ENCODE data around the gene RSPO3. TPM values are rescaled to one million over a fixed set of nuclear protein-coding genes. Genes with fewer than 3 reads are reported as not detected.
"Not testable (repeated sequence)": the region's sequence is repeated elsewhere in the genome, so short reads cannot be mapped to it uniquely, and the experiment has no call there.

The RSPO3 gene
- total and polyA plus RNA-seq, 3 experiments from 2014 or later = not detected

DNA sequence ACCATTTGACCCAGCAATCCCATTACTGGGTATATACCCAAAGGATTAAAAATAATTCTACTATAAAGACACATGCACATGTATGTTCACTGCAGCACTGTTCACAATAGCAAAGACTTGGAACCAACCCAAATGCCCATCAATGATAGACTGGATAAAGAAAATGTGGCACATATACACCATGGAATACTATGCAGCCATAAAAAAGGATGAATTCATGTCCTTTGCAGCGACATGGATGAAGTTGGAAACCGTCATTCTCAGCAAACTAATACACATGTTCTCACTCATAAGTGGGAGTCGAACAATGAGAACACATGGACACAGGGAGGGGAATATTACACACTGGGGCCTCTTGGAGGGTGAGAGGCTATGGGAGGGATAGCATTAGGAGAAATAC is 115.3 kb downstream of the RSPO3 start:
- H3K4me1 Mint-ChIP-seq; H3K36me3 ChIP-seq (ENCODE audit: insufficient read depth, low read length); CTCF ChIA-PET; H3K27ac Mint-ChIP-seq; H3K4me3 Mint-ChIP-seq; H3K36me3 Mint-ChIP-seq; H3K27ac ChIP-seq (ENCODE audit: low read depth, low read length); H3K9me3 ChIP-seq (ENCODE audit: low read length); DNase-seq; H3K4me1 ChIP-seq (ENCODE audit: insufficient read depth, low read length); H3K27me3 ChIP-seq (ENCODE audit: insufficient read depth, low read length, poor library complexity, severe bottlenecking); H3K4me3 ChIP-seq (ENCODE audit: low read length); POLR2A ChIA-PET: not testable (repeated sequence)
- Mint-ChIP-seq H3K9me3 (peaks cover 8 to 24% (median 15%) of the 10 kb centered on the region in 5 donors), H3K27me3 (peaks cover 2 to 19% of the 10 kb centered on the region in 2 donors)

- ChIA-PET POLR2A (no interaction called here), CTCF (no interaction called here)
- H3K9me3 ChIP-seq (ENCODE audit: low read length) = no peaks in the 10 kb centered on the region
- Mint-ChIP-seq H3K4me3 (no peak overlapping the region), H3K27me3 (peaks cover 3 to 29% of the 10 kb centered on the region in 2 donors), H3K27ac (no peak overlapping the region), H3K36me3 (peaks cover 0 to 2% (median 0%) of the 10 kb centered on the region in 3 donors), H3K9me3 (peaks cover 0 to under 1% (median 0%) of the 10 kb centered on the region in 5 donors), H3K4me1 (no peaks in the 10 kb centered on the region)
- no peak for DNase-seq
- no peaks in the 10 kb centered on the region for H3K36me3 ChIP-seq (ENCODE audit: insufficient read depth, low read length)
- H3K27ac ChIP-seq (ENCODE audit: low read depth, low read length) = no peak overlapping the region
- H3K4me3 ChIP-seq (ENCODE audit: low read length) = no peak overlapping the region
- no peaks in the 10 kb centered on the region for H3K27me3 ChIP-seq (ENCODE audit: insufficient read depth, low read length, poor library complexity, severe bottlenecking)
- H3K4me1 ChIP-seq (ENCODE audit: insufficient read depth, low read length) = no peaks in the 10 kb centered on the region
Observed at GRCh38 chr6:127243501-127243900, 125.0 kb downstream of the RSPO3 start.

Other genes with a start within 250 kb of the RSPO3 start
- 10 to 100 TPM; 22.0 to 24.3 TPM for gene RNF146, start 148.2 kb downstream of the RSPO3 start, total RNA-seq
- gene RNF146, start 148.2 kb downstream of the RSPO3 start, polyA plus RNA-seq = 15.9 TPM
- gene ECHDC1, start 224.9 kb downstream of the RSPO3 start, total RNA-seq = 10 to 100 TPM; 65.0 to 66.3 TPM
- gene ECHDC1, start 224.9 kb downstream of the RSPO3 start, polyA plus RNA-seq = 67.7 TPM

Measured in CD8-positive, alpha-beta memory T cell (primary cell).